ENCODE results near the gene OR52W1.

Gene OR52W1

DNA sequence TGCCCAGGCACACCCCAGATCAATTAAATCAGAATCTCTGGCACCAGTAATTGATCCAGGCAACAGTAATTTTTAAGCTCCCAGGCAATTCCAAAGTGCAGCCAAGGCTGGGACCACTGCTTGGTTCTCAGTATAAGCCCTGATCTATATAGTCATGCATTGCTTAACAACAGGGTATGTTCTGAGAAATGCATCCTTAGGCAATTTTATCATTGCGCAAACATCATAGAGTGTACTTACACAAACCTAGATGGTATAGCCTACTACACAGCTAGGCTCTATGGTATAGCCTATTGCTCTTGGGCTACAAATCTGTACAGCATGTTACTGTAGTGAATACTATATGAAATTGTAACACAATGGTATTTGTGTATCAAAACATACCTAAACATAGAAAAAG lies 5.7 kb downstream of the OR52W1 start:
- DNase-seq (no peak), ATAC-seq (no peak)
- no peak overlapping the region for H3K4me3 Mint-ChIP-seq
- H3K27ac Mint-ChIP-seq: no peak overlapping the region
- H3K27me3 Mint-ChIP-seq: no peaks in the 10 kb centered on the region
- peaks cover 9% of the 10 kb centered on the region for H3K36me3 Mint-ChIP-seq (ENCODE audit: low read depth)
- H3K4me1 Mint-ChIP-seq: peaks cover 35% of the 10 kb centered on the region
- H3K9me3 Mint-ChIP-seq: no peaks in the 10 kb centered on the region

DNA sequence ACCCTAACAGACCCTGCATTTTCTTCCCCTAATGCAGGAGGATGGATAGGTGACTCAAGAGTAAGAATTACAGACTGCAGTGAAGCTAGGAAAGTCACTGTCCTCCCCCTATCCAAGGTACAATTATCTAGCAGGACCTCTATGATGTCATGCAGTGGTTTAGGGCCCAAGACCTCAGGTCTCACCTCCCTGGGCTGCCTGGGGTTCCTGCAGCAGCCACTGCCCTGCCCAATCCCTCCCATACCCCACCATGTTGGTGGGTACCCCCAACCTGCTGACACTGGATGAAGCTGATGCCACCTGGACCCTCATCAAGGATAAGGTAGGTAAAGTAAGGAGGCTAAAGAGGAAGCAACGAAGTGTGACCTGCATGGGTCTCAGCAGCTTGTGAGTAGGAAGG lies 6.3 kb downstream of the OR52W1 start, which contains the start of gene C11orf42:
Gene C11orf42, plus strand, starts transcription at position 192 of the 400 bp plus-strand sequence. Its CDS starts 59 bp downstream, at position 251.
- H3K4me1 Mint-ChIP-seq: peaks cover 35% of the 10 kb centered on the region
- DNase-seq (no peak), ATAC-seq (no peak)
- H3K36me3 Mint-ChIP-seq (ENCODE audit: low read depth): peaks cover 9% of the 10 kb centered on the region
- H3K4me3 Mint-ChIP-seq: no peak within 1 kb of the TSS
- H3K27me3 Mint-ChIP-seq: no peaks in the 10 kb centered on the region
- no peak within 1 kb of the TSS for H3K27ac Mint-ChIP-seq
- H3K9me3 Mint-ChIP-seq: no peaks in the 10 kb centered on the region

DNA sequence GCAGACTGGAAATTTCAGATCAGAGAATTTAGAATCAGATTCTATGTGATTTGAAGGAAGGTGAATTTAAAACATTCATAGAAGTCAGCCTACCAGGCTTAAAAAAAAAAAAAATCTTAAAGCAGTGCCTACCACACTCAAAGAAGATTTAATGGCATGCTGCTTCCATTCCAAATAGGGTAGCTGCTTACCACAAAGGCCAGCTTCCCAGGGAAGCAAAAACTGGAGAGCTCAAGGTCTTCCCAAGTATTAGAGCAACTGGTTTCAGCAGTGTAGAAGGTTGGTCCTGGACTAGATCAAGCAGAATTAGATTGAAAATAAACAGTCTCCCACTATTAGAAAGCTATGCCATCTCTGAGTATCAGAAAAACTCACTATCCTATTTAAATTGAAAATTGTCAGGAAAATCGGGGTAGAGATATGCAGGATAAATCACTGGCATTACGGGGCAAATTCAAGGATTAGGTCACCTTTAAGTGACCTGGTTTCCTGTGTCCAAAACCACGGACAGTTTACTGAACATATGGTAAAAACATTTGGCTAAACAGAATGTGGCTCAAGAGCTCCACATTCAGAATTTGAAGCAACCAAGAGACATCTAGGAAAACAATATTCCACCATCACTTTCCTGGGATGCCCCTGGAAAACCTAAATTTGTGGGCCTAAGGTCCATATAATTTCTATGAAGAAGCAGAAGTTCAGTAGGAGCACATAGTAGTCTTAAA lies 7.6 kb downstream of the OR52W1 start:
- Mint-ChIP-seq H3K27me3 (no peaks in the 10 kb centered on the region), H3K36me3 (ENCODE audit: low read depth) (peaks cover 9% of the 10 kb centered on the region), H3K27ac (no peak overlapping the region), H3K4me1 (peaks cover 24% of the 10 kb centered on the region), H3K9me3 (no peaks in the 10 kb centered on the region), H3K4me3 (no peak overlapping the region)
- ATAC-seq (no peak), DNase-seq (no peak)

DNA sequence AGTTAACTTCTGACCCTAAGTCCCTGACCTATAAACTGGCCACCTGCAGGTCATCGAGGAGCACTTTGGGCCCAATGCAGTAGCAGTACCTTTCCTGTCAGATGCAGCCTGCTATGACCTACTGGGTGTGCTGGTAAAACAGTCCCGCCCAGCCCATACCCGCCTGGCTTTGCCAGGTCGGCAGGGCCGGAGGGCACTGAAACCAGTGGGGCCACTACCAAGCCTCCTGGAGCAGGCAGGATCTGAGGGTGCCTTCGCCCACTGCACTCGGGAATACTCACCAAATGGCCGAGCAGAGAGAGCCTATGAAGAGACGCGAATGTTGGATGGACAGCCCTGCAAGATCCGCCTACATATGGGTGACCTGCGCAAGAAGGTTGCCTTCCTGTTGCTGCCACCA lies 10.8 kb downstream of the OR52W1 start:
- Mint-ChIP-seq H3K9me3 (no peaks in the 10 kb centered on the region), H3K27me3 (no peaks in the 10 kb centered on the region), H3K4me3 (no peak overlapping the region), H3K27ac (no peak overlapping the region), H3K4me1 (no peaks in the 10 kb centered on the region), H3K36me3 (ENCODE audit: low read depth) (peaks cover 6% of the 10 kb centered on the region)
- ATAC-seq: no peak
- DNase-seq: no peak

DNA sequence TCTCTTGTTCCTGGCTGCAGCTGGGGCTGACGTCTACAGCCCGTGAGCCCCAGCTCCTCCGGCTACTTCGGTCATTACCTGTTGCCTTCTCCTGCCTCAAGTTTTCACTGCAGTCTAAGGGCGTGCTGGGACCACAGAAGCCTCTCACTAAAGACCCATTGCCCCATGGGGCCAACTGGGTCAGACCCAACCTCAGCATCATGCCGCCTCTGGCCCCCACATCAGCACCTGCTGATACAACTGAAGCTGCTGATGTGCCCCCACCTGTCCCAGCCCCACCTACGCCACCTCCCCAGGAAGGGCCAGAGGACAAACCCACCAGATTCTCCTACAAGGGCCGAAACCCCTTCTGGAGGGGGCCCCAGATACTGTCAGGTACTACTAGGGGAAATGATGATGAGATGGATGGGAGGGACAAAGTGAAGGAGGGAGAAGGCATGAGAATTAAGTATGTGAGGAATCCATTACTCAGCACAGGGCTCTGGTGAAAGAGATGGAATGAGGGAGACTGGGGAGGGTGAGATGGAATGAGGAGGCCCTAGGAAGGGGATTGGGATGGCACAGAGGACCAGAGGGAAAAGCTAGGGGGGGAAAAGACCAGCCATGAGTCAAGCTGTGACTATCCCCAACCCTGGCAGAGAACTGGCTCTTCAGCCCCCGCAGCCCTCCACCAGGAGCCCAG lies 11.4 kb downstream of the OR52W1 start:
- Mint-ChIP-seq H3K9me3 (no peaks in the 10 kb centered on the region), H3K36me3 (ENCODE audit: low read depth) (peaks cover 8% of the 10 kb centered on the region)
- DNase-seq: no peak

DNA sequence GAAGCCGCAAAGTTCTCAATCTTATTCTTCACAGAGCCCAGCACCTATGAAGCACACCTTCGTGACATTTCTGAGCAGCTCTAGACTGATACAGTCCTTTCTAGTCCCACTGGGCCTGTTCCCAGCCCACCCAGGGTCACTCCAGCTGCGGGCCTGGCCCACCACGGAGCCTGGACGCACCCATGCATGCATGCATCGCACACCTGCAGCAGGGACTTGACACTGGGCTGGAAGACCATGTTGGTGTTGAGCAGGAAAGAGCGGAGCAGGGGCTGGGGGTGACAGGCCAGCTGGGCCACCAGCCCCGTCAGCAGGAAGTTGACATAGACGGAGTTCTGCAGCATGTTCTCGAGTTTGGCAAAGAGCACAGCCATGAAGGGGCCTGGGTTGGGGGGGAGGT lies 15.5 kb downstream of the OR52W1 start:
- DNase-seq (no peak), ATAC-seq (no peak)
- H3K27me3 Mint-ChIP-seq: no peaks in the 10 kb centered on the region
- no peak overlapping the region for H3K27ac Mint-ChIP-seq
- H3K36me3 Mint-ChIP-seq (ENCODE audit: low read depth): peaks cover 17% of the 10 kb centered on the region
- no peak overlapping the region for H3K4me3 Mint-ChIP-seq
- no peaks in the 10 kb centered on the region for H3K4me1 Mint-ChIP-seq
- H3K9me3 Mint-ChIP-seq: no peaks in the 10 kb centered on the region

More for the DNA sequence above, 11.4 kb downstream of the OR52W1 start:
- Mint-ChIP-seq H3K4me1 (no peaks in the 10 kb centered on the region), H3K27ac (no peak overlapping the region), H3K4me3 (no peak overlapping the region), H3K27me3 (no peaks in the 10 kb centered on the region)
- ATAC-seq: no peak

DNA sequence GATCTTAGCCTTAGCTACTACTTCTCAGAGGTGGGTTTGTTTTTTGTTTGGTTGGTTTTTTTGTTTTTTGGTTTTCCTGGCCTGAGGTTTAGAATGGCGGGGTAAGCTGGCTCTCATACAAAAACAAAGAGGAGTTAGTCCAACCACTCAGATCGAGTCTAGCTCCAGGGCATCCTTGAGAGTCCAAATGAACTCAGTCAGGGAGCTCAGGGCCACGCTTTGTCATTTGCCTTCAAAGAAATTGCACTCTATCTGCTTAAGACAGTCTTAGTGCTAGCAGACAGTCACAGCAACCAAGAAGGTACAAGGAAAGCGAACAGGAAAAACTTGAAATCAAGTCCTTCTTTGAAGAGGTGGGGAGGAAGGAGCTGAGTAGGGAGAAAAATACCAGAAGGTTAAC lies 17.5 kb downstream of the OR52W1 start:
- no peaks in the 10 kb centered on the region for H3K9me3 Mint-ChIP-seq
- H3K27ac Mint-ChIP-seq: no peak overlapping the region
- H3K4me3 Mint-ChIP-seq: no peak overlapping the region
- DNase-seq (no peak), ATAC-seq (no peak)
- H3K4me1 Mint-ChIP-seq: peaks cover 1% of the 10 kb centered on the region
- peaks cover 24% of the 10 kb centered on the region for H3K36me3 Mint-ChIP-seq (ENCODE audit: low read depth)
- no peaks in the 10 kb centered on the region for H3K27me3 Mint-ChIP-seq

DNA sequence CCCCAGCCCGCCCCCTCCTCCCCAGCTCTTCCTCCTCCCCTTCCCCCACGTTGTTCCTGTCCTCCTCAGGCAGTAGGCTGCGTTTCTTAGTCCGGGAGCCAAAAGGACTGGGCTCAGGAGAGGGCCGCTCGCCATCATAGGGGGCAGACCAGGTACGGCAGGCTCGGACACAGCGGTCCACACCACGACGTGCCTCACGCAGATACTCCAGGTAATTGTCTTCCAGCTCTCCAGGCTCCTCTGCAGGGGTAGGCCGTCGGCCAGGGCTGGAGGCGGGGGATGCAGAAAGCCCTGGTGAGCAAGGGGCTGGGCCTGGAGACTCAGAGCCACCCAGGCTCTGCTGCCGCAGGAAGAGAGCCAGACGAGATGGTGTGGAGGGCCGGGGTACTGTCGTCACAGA lies 18.7 kb downstream of the OR52W1 start:
- no peak for DNase-seq
- Mint-ChIP-seq H3K36me3 (ENCODE audit: low read depth) (peaks cover 34% of the 10 kb centered on the region), H3K4me3 (no peak overlapping the region), H3K9me3 (no peaks in the 10 kb centered on the region), H3K27ac (no peak overlapping the region), H3K27me3 (no peaks in the 10 kb centered on the region), H3K4me1 (peaks cover 1% of the 10 kb centered on the region)
- ATAC-seq: no peak

DNA sequence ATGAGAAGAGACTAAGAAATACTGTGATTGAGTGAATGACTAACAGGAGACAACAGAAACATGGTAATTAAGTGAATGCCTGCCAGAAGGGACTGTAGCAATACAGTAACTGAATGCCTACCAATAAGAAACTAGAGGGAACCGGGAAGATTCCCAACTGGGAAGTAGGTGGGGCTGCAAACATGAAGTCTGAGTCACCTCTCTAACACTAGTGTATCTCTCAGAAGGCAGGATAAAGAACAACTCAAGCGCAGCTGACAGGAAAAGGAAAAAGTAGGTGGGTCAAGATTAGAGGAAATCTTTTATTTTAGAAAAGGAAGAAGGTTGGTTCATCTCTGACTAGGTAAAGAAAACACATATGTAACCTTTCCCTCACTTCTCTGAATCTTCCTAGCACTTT lies 20.3 kb downstream of the OR52W1 start:
- no peaks in the 10 kb centered on the region for H3K27me3 Mint-ChIP-seq
- DNase-seq (no peak), ATAC-seq (no peak)
- H3K4me3 Mint-ChIP-seq: no peak overlapping the region
- H3K9me3 Mint-ChIP-seq: no peaks in the 10 kb centered on the region
- H3K27ac Mint-ChIP-seq: no peak overlapping the region
- peaks cover 36% of the 10 kb centered on the region for H3K36me3 Mint-ChIP-seq (ENCODE audit: low read depth)
- H3K4me1 Mint-ChIP-seq: peaks cover 1% of the 10 kb centered on the region

DNA sequence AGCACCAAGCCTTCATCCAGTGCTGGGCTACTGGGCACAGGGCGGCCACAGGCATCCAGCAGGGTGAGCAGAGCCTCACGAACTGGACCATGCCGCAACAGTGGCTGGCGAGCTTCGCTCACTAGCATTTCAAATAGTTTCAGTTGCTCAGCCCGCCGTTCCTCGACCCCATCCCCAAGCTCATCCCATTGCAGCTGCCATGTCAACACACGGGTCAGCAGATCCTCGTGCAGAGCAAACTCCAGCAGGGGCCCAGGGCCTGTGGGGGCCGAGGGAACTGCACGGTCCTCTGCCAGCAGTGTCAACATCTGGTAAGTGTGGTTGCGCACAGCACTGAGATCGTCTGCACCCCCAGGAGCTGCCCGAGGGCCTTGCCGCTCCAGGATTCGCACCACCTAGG lies 24.8 kb downstream of the OR52W1 start:
- no peaks in the 10 kb centered on the region for H3K27me3 Mint-ChIP-seq
- ATAC-seq (no peak), DNase-seq (no peak)
- H3K36me3 Mint-ChIP-seq (ENCODE audit: low read depth): peaks cover 23% of the 10 kb centered on the region
- H3K4me3 Mint-ChIP-seq: no peak overlapping the region
- H3K4me1 Mint-ChIP-seq: peaks cover 16% of the 10 kb centered on the region
- H3K9me3 Mint-ChIP-seq: no peaks in the 10 kb centered on the region
- no peak overlapping the region for H3K27ac Mint-ChIP-seq

DNA sequence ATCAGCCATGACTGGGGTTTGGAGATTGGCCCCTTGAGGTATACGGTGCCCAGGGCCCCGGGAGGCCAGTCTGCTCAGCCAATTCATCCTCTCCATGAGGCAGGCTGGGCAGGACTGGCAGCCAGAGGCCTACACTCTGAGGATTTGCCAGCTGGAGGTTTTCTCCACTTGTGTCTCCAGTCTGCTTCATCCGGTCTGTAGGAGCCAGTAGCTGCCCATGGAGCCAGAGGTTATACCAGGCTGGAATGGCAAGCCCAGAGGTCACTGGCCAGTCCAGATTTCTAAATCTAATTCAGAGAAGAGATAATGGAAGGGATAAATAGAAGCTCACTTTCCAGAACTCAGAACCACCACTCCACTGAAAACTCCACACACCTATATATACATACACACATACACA lies 25.4 kb downstream of the OR52W1 start:
- no peak for ATAC-seq
- no peaks in the 10 kb centered on the region for H3K9me3 Mint-ChIP-seq
- H3K4me3 Mint-ChIP-seq: no peak overlapping the region

DNA sequence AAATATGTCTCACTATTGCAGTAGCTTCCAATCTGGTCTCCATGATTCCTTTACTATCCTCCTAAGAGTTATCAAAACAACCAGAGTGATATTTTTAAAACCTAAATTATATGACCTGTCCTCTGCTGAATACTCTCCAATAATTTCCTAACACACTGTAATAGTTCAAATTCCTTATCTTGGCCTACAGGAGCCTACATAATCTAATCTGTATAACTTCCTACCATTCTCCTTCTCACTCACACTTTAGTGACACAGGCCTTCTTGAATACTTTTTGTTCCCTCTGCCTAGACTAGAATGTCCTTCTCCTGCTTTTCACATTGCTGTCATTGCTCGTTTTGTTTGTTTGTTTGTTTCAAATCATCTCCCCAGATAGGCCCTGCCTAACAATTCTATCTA lies 26.0 kb downstream of the OR52W1 start:
- H3K4me3 Mint-ChIP-seq: no peak overlapping the region
- H3K36me3 Mint-ChIP-seq (ENCODE audit: low read depth): peaks cover 23% of the 10 kb centered on the region
- H3K27ac Mint-ChIP-seq: no peak overlapping the region
- H3K27me3 Mint-ChIP-seq: no peaks in the 10 kb centered on the region
- peaks cover 26% of the 10 kb centered on the region for H3K4me1 Mint-ChIP-seq
- no peaks in the 10 kb centered on the region for H3K9me3 Mint-ChIP-seq
- ATAC-seq (no peak), DNase-seq (no peak)

More for the DNA sequence above, 25.4 kb downstream of the OR52W1 start:
- H3K27ac Mint-ChIP-seq: no peak overlapping the region
- no peak for DNase-seq
- H3K36me3 Mint-ChIP-seq (ENCODE audit: low read depth): peaks cover 23% of the 10 kb centered on the region
- no peaks in the 10 kb centered on the region for H3K27me3 Mint-ChIP-seq
- peaks cover 21% of the 10 kb centered on the region for H3K4me1 Mint-ChIP-seq

DNA sequence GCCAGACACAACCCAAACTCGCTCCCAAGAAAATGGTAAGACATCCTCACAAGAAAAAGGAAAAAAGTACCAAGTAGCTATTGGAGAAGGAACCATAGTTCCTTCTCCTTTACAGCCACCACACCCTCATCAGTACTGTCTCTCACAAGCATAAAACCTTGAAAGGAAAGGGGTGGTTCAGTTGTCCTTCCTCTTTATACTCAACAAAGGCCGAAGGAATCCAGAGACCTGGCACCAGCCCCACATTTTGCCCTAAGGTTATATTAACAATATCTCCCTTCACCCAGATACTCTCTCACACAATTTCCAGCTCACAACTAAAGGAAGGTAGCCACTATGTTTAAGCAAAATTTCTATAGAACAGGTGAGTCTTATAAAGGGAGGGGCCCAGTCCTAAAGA lies 26.9 kb downstream of the OR52W1 start:
- H3K4me1 Mint-ChIP-seq: peaks cover 34% of the 10 kb centered on the region
- no peaks in the 10 kb centered on the region for H3K9me3 Mint-ChIP-seq
- no peaks in the 10 kb centered on the region for H3K27me3 Mint-ChIP-seq
- peaks cover 17% of the 10 kb centered on the region for H3K36me3 Mint-ChIP-seq (ENCODE audit: low read depth)
- no peak overlapping the region for H3K27ac Mint-ChIP-seq
- DNase-seq: no peak
- no peak for ATAC-seq
- H3K4me3 Mint-ChIP-seq: no peak overlapping the region

DNA sequence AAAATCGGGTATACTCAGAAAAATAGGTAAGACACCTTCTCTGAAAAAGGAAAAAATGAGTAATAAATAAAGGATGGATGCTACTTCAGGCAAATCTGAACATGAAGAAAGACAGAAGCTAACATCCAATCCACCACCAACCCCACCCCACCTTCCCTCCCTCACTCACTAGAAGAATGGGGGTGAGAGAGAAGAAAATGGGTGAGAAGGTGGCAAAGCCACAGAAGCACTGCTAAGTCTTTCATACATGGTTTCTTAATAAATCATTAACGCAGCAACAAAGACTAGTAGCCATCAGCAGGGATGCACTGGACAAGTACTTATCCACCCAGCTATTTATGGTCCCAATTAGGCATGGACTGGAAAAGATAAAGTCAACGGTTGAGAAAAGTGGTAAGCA lies 29.5 kb downstream of the OR52W1 start:
- no peaks in the 10 kb centered on the region for H3K27me3 Mint-ChIP-seq
- ATAC-seq (no peak), DNase-seq (no peak)
- peaks cover 48% of the 10 kb centered on the region for H3K4me1 Mint-ChIP-seq
- no peak overlapping the region for H3K27ac Mint-ChIP-seq
- H3K4me3 Mint-ChIP-seq: no peak overlapping the region
- peaks cover 4% of the 10 kb centered on the region for H3K36me3 Mint-ChIP-seq (ENCODE audit: low read depth)
- H3K9me3 Mint-ChIP-seq: no peaks in the 10 kb centered on the region

DNA sequence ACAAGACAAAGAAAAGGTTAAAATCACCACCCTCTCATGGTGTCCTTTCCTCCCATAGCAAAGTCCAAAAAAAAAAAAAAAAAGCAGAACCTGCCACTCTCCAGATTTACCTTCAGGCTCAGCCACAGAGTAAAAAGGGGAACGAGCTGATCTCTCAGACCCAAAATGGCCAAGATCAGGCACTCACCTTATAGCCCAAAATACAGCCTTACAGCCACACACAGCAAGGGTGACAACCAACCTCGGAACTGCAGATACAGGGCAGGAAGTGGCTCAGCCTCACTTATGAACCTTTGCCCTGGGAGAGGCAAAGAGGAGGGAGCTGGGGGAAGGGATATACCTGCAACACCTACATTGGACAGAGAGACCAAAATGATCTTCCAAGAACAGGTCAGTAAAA lies 30.9 kb downstream of the OR52W1 start:
- H3K4me3 Mint-ChIP-seq: no peak overlapping the region

More for the DNA sequence above, 30.9 kb downstream of the OR52W1 start:
- Mint-ChIP-seq H3K4me1 (peaks cover 57% of the 10 kb centered on the region), H3K27me3 (no peaks in the 10 kb centered on the region), H3K36me3 (ENCODE audit: low read depth) (peaks cover 4% of the 10 kb centered on the region), H3K27ac (no peak overlapping the region), H3K9me3 (no peaks in the 10 kb centered on the region)
- DNase-seq: no peak
- ATAC-seq: no peak

Measured in activated naive CD8-positive, alpha-beta T cell treated with anti-CD3 and anti-CD28 coated beads, Interleukin-2, amount 50 U/mL, for 24 hours (primary cell).